ENCODE results near the gene CACNA1E.

DNA sequence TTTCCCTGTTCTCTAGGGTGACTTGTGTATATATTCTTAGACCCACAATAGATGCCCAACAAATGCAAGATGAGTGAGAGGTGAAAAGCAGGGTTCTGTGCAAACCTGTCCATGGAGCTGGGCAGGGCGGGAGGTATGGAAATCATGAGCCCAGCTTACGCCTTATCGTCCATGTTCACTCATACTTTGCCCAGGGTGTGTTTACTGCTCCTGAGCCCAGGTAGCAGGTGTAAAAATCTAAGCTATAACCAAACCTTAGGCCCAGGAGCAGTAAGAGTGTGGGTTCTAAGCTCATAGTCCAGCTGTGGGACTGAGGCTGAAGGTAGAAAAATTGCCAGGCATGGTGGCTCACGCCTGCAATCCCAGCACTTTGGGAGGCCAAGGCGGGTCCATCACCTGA, 48.1 kb downstream of the CACNA1E start:
- TF ChIP-seq, protein P1, sequence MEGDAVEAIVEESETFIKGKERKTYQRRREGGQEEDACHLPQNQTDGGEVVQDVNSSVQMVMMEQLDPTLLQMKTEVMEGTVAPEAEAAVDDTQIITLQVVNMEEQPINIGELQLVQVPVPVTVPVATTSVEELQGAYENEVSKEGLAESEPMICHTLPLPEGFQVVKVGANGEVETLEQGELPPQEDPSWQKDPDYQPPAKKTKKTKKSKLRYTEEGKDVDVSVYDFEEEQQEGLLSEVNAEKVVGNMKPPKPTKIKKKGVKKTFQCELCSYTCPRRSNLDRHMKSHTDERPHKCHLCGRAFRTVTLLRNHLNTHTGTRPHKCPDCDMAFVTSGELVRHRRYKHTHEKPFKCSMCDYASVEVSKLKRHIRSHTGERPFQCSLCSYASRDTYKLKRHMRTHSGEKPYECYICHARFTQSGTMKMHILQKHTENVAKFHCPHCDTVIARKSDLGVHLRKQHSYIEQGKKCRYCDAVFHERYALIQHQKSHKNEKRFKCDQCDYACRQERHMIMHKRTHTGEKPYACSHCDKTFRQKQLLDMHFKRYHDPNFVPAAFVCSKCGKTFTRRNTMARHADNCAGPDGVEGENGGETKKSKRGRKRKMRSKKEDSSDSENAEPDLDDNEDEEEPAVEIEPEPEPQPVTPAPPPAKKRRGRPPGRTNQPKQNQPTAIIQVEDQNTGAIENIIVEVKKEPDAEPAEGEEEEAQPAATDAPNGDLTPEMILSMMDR (IDR thresholded peaks at IDR 0.05), result no peak
- TF ChIP-seq POLR2A (IDR thresholded peaks at IDR 0.05), result no peak

All from lower leg skin (tissue), 3 donors.